Activated effector memory CD4-positive, alpha-beta T cell treated with Interleukin-2 at 50 U/mL for 16 hours (primary cell): ENCODE data around the gene FAM210A.
"Not testable (repeated sequence)": the region's sequence is repeated elsewhere in the genome, so short reads cannot be mapped to it uniquely, and the experiment has no call there.

Source experiments
- DNase-seq: peaks from one replicate; pipeline ENCODE4 v3.0.0-alpha.2; 2020

The FAM210A gene

GRCh38 chr18:13726232-13726971 is at the start of gene FAM210A, which contains the start of gene RNMT:
FAM210A (minus strand) TSS chr18:13726558; CDS start chr18:13682077, 44,481 bp downstream.
RNMT (plus strand) TSS chr18:13726673; CDS start chr18:13731518, 4,845 bp downstream.
- DNase-seq = peak; percentile 89

GRCh38 chr18:13775058-13775457 is 48.7 kb upstream of the FAM210A start:
- DNase-seq = no peak

GRCh38 chr18:13762690-13763439 is 36.5 kb upstream of the FAM210A start:
- no peak for DNase-seq

- DNase-seq = no peak
Observed at GRCh38 chr18:13760047-13760446, 33.7 kb upstream of the FAM210A start.

- no peak for DNase-seq
Observed at GRCh38 chr18:13758622-13759021, 32.3 kb upstream of the FAM210A start.

- DNase-seq = no peak
Observed at GRCh38 chr18:13756671-13757070, 30.3 kb upstream of the FAM210A start.

GRCh38 chr18:13756261-13756660 is 29.9 kb upstream of the FAM210A start:
- DNase-seq = no peak

GRCh38 chr18:13751599-13751998 is 25.2 kb upstream of the FAM210A start:
- not testable (repeated sequence) for DNase-seq

- no peak for DNase-seq
Observed at GRCh38 chr18:13746633-13747032, 20.3 kb upstream of the FAM210A start.

- DNase-seq = no peak
Observed at GRCh38 chr18:13745696-13746095, 19.3 kb upstream of the FAM210A start.

- DNase-seq = no peak
Observed at GRCh38 chr18:13735681-13736080, 9.3 kb upstream of the FAM210A start.

GRCh38 chr18:13730481-13730880 is 4.1 kb upstream of the FAM210A start:
- no peak for DNase-seq

- DNase-seq = no peak
Observed at GRCh38 chr18:13726972-13727331, 594 bp upstream of the FAM210A start.

GRCh38 chr18:13725566-13726231 is 659 bp downstream of the FAM210A start:
- DNase-seq = no peak

- DNase-seq = no peak
Observed at GRCh38 chr18:13720847-13721246, 5.5 kb downstream of the FAM210A start.

- no peak for DNase-seq
Observed at GRCh38 chr18:13720123-13720522, 6.2 kb downstream of the FAM210A start.

- DNase-seq = no peak
Observed at GRCh38 chr18:13716916-13717315, 9.4 kb downstream of the FAM210A start.

GRCh38 chr18:13715330-13715729 is 11.0 kb downstream of the FAM210A start:
- DNase-seq = no peak

GRCh38 chr18:13713455-13714055 is 12.8 kb downstream of the FAM210A start:
- no peak for DNase-seq

- DNase-seq = no peak
Observed at GRCh38 chr18:13712400-13713131, 13.8 kb downstream of the FAM210A start.

GRCh38 chr18:13710414-13710831 is 15.9 kb downstream of the FAM210A start:
- DNase-seq = no peak

GRCh38 chr18:13703899-13704298 is 22.5 kb downstream of the FAM210A start:
- no peak for DNase-seq

GRCh38 chr18:13700153-13700552 is 26.2 kb downstream of the FAM210A start:
- DNase-seq = no peak
